A549 (cell line): ENCODE data around the gene SETBP1.

Source experiments
- CHD2 ChIP-seq: fragments of 150-350 bp; IDR thresholded peaks from 2 replicates; pipeline ENCODE4 v1.6.1; 2014; ENCODE audit warnings: low read length; ENCODE audit not compliant: partially characterized antibody
- FOSL2 ChIP-seq, 2 experiments: fragments of 450-650 bp in 1 of 2; fragments of >200 bp in 1 of 2; sonication (Bioruptor Twin) in 1 of 2; formaldehyde crosslinking; IDR thresholded peaks; 2 replicates each; pipeline versions ENCODE4 v1.5.0 to v1.6.1; 2016 to 2020; ENCODE audit warnings: mild to moderate bottlenecking in 1 of 2, moderate library complexity in 1 of 2
- HOXA7 ChIP-seq: fragments of 250-450 bp; sonication (Bioruptor Pico); IDR thresholded peaks from 2 replicates; pipeline ENCODE4 v1.5.0; 2020; ENCODE audit warnings: mild to moderate bottlenecking, moderate library complexity
- JUNB ChIP-seq: fragments of >200 bp; sonication (Bioruptor Twin); formaldehyde crosslinking; IDR thresholded peaks from 2 replicates; pipeline ENCODE4 v1.6.1; 2016
- MAFK ChIP-seq: fragments of 450-650 bp; IDR thresholded peaks from 2 replicates; pipeline ENCODE4 v1.6.1; 2014; ENCODE audit not compliant: partially characterized antibody
- MAZ ChIP-seq: fragments of 150-350 bp; IDR thresholded peaks from 2 replicates; pipeline ENCODE4 v1.6.1; 2014; ENCODE audit warnings: antibody characterized with exemption, low read depth, low read length, borderline replicate concordance
- POLR2A ChIP-seq: IDR thresholded peaks from 2 replicates; pipeline ENCODE4 v1.6.1; 2012; ENCODE audit warnings: mild to moderate bottlenecking, low read length
- TF ChIP-seq, protein P1 (sequence below): fragments of >200 bp; sonication (Bioruptor Twin); formaldehyde crosslinking; IDR thresholded peaks from 3 replicates; pipeline ENCODE4 v1.5.1; 2016
- TF ChIP-seq, protein P2 (sequence below): IDR thresholded peaks from 2 replicates; pipeline ENCODE4 v1.6.1; 2012

DNA sequence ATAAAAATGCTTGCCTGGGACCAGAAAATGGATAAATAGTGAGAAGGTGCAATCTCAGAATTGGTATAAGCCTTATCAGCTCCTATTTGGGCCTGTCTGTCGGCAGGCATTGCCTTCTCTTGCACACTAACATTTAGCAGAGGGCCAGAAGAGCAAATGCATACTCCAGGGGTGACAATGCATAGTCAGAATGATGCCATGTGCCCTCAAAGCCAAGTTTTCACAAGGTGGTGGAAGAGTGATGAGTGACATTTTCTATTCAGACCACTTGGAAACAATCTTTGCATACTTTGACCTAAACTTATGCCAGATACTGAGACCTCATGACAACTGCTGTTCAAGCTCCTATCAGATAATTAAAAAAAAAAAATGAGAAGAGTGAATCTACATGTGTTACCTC lies 276.3 kb downstream of the SETBP1 start:
- TF ChIP-seq, protein P1, sequence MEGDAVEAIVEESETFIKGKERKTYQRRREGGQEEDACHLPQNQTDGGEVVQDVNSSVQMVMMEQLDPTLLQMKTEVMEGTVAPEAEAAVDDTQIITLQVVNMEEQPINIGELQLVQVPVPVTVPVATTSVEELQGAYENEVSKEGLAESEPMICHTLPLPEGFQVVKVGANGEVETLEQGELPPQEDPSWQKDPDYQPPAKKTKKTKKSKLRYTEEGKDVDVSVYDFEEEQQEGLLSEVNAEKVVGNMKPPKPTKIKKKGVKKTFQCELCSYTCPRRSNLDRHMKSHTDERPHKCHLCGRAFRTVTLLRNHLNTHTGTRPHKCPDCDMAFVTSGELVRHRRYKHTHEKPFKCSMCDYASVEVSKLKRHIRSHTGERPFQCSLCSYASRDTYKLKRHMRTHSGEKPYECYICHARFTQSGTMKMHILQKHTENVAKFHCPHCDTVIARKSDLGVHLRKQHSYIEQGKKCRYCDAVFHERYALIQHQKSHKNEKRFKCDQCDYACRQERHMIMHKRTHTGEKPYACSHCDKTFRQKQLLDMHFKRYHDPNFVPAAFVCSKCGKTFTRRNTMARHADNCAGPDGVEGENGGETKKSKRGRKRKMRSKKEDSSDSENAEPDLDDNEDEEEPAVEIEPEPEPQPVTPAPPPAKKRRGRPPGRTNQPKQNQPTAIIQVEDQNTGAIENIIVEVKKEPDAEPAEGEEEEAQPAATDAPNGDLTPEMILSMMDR: no peak
- TF ChIP-seq HOXA7 (CRISPR knock-in tag): no peak
- no peak for TF ChIP-seq MAFK
- no peak for TF ChIP-seq FOSL2 (IDR thresholded peaks at IDR 0.05)
- TF ChIP-seq FOSL2 (CRISPR knock-in tag; IDR thresholded peaks at IDR 0.05): no peak
- no peak for TF ChIP-seq CHD2
- TF ChIP-seq MAZ: no peak
- TF ChIP-seq, protein P2, sequence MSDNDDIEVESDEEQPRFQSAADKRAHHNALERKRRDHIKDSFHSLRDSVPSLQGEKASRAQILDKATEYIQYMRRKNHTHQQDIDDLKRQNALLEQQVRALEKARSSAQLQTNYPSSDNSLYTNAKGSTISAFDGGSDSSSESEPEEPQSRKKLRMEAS: no peak
- TF ChIP-seq POLR2A: no peak
- no peak for TF ChIP-seq JUNB
